Choroid plexus epithelial cell (primary cell): ENCODE data around the gene NPPB.

Experiments used
- DNase-seq: peaks from one replicate; pipeline ENCODE4 v3.0.0-alpha.2; 2010; ENCODE audit warnings: low read depth
- H3K4me3 ChIP-seq: 2 replicates; pipeline ENCODE4 v1.5.1; 2011; ENCODE audit warnings: low read depth, mild to moderate bottlenecking, control low read depth, low read length, moderate library complexity
- CTCF ChIP-seq: conservative IDR thresholded peaks from 2 replicates; pipeline ENCODE4 v1.5.1; 2011; ENCODE audit warnings: low read depth, mild to moderate bottlenecking, control low read depth, inconsistent platforms, low read length, moderate library complexity

Gene NPPB

GRCh38 chr1:11857164-11857851 lies 1.4 kb downstream of the NPPB start:
- DNase-seq: no peak
- no peak for TF ChIP-seq CTCF
- no peak overlapping the region for H3K4me3 ChIP-seq

DNA sequence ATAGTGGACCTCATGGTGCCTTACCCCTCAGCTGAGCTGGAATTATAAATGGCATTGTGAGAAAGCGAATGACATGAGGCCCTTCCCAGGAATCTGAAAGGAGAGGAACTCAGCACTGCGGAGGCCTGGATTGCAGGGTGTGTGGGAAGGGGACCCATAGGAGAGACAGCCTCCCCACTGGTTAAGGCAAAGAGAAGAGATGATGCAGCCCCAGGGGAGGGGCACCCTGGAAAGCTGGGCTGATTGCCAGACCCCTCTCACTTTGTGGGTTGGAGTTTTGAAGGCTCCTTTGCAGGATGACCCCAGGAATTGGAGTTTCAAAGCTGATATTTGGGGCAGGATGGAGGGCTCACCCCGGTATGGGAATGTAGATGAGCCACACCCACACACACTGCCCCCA lies 2.0 kb downstream of the NPPB start:
- no peak overlapping the region for H3K4me3 ChIP-seq
- no peak for DNase-seq
- TF ChIP-seq CTCF: no peak

- H3K4me3 ChIP-seq: no peak overlapping the region
- TF ChIP-seq CTCF: no peak
- no peak for DNase-seq
These were observed 3.3 kb downstream of the NPPB start for GRCh38 chr1:11855430-11855829.

DNA sequence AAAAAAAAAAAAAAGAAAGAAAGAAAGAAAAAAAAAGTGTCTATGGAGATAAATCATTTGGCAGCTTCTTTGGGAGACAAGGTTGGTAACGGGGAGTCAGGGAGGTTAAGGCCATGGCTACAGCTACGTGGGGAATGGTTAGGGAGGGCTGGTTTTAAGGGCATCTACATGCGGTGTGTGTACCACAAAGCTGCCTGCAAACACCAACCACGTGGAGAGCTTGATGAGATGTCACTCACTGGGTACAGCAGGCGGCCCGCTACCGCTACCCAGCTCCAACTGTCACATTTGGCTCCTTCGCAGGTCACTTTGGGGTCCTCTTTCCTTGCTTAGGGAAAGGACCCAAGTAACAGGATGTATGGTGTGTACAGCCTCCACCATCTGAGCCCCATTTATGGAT lies 4.2 kb downstream of the NPPB start:
- no peak for TF ChIP-seq CTCF
- no peak for DNase-seq
- no peak overlapping the region for H3K4me3 ChIP-seq

- TF ChIP-seq CTCF: no peak
- no peak overlapping the region for H3K4me3 ChIP-seq
- no peak for DNase-seq
These were observed 7.6 kb downstream of the NPPB start for GRCh38 chr1:11851180-11851579.

- DNase-seq: no peak
- TF ChIP-seq CTCF: no peak
- H3K4me3 ChIP-seq: no peak overlapping the region
These were observed 8.6 kb downstream of the NPPB start for GRCh38 chr1:11850156-11850555.

DNA sequence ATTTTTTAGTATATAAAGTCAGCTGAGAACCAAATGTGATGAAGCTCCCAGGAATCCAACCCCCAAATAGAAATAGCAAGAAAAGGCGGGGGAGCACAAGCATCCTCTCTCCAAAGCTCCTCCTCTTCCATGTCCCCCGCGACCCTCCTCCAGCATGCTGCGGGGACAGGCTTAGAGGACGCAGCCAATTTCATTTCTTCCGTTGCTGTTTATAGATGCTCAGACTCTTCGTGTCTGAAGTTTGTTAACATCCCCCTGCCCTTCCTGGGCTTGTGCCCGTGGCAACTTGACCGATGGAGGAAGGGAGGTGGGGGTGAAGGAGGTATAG lies 10.4 kb downstream of the NPPB start:
- TF ChIP-seq CTCF: no peak
- H3K4me3 ChIP-seq: no peak overlapping the region
- no peak for DNase-seq
